ENCODE data around the gene NEDD4L.
A peak's percentile ranks its signal among the peaks of the same experiment; 100 is the strongest.

The NEDD4L gene

DNA sequence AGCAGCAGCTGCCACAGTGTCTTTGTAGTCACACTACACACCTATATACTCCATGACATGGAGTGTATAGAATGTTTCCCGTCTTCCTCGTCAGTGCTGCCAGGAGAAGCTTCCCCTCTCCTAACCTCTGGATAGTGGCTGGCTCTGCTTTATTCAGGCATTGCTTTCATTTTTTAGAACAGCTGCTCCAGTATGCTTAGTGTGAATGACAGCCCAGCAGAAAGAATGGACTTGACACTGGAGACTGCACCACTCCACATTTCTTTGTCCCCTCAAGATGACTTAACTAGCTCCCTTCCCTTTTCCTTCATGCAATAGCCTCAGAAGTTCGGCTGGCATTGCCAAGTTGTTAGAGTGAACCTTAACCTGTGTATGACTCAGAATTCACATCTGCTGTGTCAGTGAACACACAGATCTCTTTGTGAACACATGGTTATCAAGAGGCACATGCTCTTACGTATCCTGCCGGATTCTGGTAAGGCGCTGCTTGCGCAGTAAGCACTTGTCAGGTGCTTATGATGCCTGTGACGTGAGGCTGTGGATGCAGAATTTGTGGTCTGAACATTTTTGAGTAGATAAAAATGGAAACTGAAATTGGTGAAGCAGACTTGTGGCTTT, 73.9 kb downstream of the NEDD4L start:
- TF ChIP-seq ZFP3 (CRISPR knock-in tag; IDR thresholded peaks at IDR 0.05): 0 out of 2 replicates have a peak, but pooled peaks have one; percentile 16
- TF ChIP-seq, protein P1, sequence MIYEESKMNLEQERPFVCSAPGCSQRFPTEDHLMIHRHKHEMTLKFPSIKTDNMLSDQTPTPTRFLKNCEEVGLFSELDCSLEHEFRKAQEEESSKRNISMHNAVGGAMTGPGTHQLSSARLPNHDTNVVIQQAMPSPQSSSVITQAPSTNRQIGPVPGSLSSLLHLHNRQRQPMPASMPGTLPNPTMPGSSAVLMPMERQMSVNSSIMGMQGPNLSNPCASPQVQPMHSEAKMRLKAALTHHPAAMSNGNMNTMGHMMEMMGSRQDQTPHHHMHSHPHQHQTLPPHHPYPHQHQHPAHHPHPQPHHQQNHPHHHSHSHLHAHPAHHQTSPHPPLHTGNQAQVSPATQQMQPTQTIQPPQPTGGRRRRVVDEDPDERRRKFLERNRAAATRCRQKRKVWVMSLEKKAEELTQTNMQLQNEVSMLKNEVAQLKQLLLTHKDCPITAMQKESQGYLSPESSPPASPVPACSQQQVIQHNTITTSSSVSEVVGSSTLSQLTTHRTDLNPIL (CRISPR knock-in tag; IDR thresholded peaks at IDR 0.05; ENCODE audit: low read depth): no peak
- no peak for TF ChIP-seq GLIS3 (CRISPR knock-in tag; IDR thresholded peaks at IDR 0.05)
- TF ChIP-seq ZNF70 (CRISPR knock-in tag; IDR thresholded peaks at IDR 0.05): no peak
- no peak for TF ChIP-seq BACH2 (CRISPR knock-in tag; IDR thresholded peaks at IDR 0.05; ENCODE audit: borderline replicate concordance)
- no peak for TF ChIP-seq RARB (CRISPR knock-in tag; IDR thresholded peaks at IDR 0.05)
- no peak for TF ChIP-seq TOX (CRISPR knock-in tag; IDR thresholded peaks at IDR 0.05; ENCODE audit: borderline replicate concordance)
- ATAC-seq: peak; percentile 51

DNA sequence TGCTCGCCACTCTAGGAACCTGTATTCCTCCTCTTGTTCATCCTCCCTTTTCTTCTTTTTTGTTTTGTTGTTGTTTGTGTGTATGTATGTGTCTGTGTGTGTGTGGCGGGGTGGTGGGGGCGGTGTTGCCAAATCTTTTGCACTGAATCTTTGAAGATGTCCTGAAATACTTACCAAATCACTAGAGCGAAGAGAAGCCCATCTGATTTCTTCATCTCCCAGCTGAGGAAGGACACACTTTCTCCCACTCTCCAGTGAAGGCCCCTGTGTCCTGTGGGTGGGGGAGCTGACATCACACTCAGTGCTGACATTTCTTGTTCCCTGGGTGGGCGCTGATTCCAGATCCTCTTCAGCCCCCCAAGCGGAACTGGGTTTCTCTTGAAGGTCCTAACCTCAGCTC, 74.5 kb downstream of the NEDD4L start:
- TF ChIP-seq ZC3H10 (CRISPR knock-in tag; IDR thresholded peaks at IDR 0.05) (no peak), OSR1 (CRISPR knock-in tag; IDR thresholded peaks at IDR 0.05) (no peak), ARNTL (CRISPR knock-in tag; IDR thresholded peaks at IDR 0.05; ENCODE audit: borderline replicate concordance, low read depth) (no peak), SNAI2 (CRISPR knock-in tag; IDR thresholded peaks at IDR 0.05) (no peak), ZNF70 (CRISPR knock-in tag; IDR thresholded peaks at IDR 0.05) (no peak)
- TF ChIP-seq, protein P1 (CRISPR knock-in tag; IDR thresholded peaks at IDR 0.05; ENCODE audit: low read depth): no peak
- TF ChIP-seq, protein P2, sequence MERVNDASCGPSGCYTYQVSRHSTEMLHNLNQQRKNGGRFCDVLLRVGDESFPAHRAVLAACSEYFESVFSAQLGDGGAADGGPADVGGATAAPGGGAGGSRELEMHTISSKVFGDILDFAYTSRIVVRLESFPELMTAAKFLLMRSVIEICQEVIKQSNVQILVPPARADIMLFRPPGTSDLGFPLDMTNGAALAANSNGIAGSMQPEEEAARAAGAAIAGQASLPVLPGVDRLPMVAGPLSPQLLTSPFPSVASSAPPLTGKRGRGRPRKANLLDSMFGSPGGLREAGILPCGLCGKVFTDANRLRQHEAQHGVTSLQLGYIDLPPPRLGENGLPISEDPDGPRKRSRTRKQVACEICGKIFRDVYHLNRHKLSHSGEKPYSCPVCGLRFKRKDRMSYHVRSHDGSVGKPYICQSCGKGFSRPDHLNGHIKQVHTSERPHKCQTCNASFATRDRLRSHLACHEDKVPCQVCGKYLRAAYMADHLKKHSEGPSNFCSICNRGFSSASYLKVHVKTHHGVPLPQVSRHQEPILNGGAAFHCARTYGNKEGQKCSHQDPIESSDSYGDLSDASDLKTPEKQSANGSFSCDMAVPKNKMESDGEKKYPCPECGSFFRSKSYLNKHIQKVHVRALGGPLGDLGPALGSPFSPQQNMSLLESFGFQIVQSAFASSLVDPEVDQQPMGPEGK (CRISPR knock-in tag; IDR thresholded peaks at IDR 0.05; ENCODE audit: borderline replicate concordance): no peak
- TF ChIP-seq, protein P3, sequence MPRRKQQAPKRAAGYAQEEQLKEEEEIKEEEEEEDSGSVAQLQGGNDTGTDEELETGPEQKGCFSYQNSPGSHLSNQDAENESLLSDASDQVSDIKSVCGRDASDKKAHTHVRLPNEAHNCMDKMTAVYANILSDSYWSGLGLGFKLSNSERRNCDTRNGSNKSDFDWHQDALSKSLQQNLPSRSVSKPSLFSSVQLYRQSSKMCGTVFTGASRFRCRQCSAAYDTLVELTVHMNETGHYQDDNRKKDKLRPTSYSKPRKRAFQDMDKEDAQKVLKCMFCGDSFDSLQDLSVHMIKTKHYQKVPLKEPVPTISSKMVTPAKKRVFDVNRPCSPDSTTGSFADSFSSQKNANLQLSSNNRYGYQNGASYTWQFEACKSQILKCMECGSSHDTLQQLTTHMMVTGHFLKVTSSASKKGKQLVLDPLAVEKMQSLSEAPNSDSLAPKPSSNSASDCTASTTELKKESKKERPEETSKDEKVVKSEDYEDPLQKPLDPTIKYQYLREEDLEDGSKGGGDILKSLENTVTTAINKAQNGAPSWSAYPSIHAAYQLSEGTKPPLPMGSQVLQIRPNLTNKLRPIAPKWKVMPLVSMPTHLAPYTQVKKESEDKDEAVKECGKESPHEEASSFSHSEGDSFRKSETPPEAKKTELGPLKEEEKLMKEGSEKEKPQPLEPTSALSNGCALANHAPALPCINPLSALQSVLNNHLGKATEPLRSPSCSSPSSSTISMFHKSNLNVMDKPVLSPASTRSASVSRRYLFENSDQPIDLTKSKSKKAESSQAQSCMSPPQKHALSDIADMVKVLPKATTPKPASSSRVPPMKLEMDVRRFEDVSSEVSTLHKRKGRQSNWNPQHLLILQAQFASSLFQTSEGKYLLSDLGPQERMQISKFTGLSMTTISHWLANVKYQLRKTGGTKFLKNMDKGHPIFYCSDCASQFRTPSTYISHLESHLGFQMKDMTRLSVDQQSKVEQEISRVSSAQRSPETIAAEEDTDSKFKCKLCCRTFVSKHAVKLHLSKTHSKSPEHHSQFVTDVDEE (CRISPR knock-in tag; IDR thresholded peaks at IDR 0.05): no peak
- ATAC-seq: no peak

DNA sequence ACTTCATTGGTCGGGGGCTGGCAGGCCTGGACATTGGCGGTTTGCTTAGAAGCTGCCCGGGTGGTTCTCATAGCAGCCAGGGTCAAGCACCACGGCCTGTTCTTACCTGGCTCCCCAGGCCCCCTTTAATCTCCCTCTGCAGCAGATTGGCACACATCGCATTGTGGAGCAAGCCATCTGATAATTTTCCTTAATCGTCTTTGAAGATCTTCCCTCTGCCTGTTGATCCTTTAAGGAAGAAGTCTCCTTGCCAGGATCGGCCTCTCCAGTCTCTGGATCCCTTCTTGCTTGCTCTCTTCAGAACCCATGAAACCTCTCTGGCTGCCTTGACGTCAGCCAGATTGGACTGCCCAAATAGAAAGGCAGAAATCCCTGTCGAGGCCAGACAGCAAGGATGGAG, 75.8 kb downstream of the NEDD4L start:
- TF ChIP-seq, protein P2 (CRISPR knock-in tag; IDR thresholded peaks at IDR 0.05; ENCODE audit: borderline replicate concordance): no peak
- TF ChIP-seq ZFP30 (CRISPR knock-in tag; IDR thresholded peaks at IDR 0.05) (no peak), TOX (CRISPR knock-in tag; IDR thresholded peaks at IDR 0.05; ENCODE audit: borderline replicate concordance) (no peak), ESRRG (CRISPR knock-in tag; IDR thresholded peaks at IDR 0.05) (no peak), ISL1 (CRISPR knock-in tag; IDR thresholded peaks at IDR 0.05) (no peak), CSDC2 (CRISPR knock-in tag; IDR thresholded peaks at IDR 0.05) (no peak), ZNF70 (CRISPR knock-in tag; IDR thresholded peaks at IDR 0.05) (no peak), TCF4 (CRISPR knock-in tag; IDR thresholded peaks at IDR 0.05; ENCODE audit: borderline replicate concordance) (no peak), OSR1 (CRISPR knock-in tag; IDR thresholded peaks at IDR 0.05) (no peak), RARB (CRISPR knock-in tag; IDR thresholded peaks at IDR 0.05) (no peak)
- TF ChIP-seq, protein P4, sequence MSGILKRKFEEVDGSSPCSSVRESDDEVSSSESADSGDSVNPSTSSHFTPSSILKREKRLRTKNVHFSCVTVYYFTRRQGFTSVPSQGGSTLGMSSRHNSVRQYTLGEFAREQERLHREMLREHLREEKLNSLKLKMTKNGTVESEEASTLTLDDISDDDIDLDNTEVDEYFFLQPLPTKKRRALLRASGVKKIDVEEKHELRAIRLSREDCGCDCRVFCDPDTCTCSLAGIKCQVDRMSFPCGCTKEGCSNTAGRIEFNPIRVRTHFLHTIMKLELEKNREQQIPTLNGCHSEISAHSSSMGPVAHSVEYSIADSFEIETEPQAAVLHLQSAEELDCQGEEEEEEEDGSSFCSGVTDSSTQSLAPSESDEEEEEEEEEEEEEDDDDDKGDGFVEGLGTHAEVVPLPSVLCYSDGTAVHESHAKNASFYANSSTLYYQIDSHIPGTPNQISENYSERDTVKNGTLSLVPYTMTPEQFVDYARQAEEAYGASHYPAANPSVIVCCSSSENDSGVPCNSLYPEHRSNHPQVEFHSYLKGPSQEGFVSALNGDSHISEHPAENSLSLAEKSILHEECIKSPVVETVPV (CRISPR knock-in tag; IDR thresholded peaks at IDR 0.05): no peak
- TF ChIP-seq, protein P3 (CRISPR knock-in tag; IDR thresholded peaks at IDR 0.05): no peak
- ATAC-seq: no peak
